Pancreas (tissue), 10 donors: ENCODE measurements around the gene ABCC8. TPM values are rescaled to one million over a fixed set of nuclear protein-coding genes. Genes with fewer than 3 reads are reported as not detected.

Source experiments
- ATAC-seq, 4 donors: fragments of 200-7000 bp; cut with Tn5 transposase; one replicate each; pipeline versions ENCODE4 v1.8.0 to v1.9.1; 2020; ENCODE audit warnings: mild to moderate bottlenecking in 4 of 4, moderate library complexity in 4 of 4
- DNase-seq, 6 donors: peaks; one replicate each; pipeline ENCODE4 v3.0.0-alpha.2; 2020
- FAIRE-seq: peaks from 2 replicates; lab custom pipeline; 2012; peaks lifted over from hg19 to GRCh38; lab: Jason Lieb, UNC
- H3K27ac ChIP-seq, 4 donors: fragments of 200-600 bp; sonication (generic); 1 replicate in 3 of 4; 2 replicates in 1 of 4; pipeline versions ENCODE4 v1.5.0 to v1.8.0; 2020
- H3K27me3 ChIP-seq, 4 donors: fragments of 200-600 bp; one replicate each; pipeline ENCODE4 v1.8.0; 2021
- H3K36me3 ChIP-seq, 3 donors: fragments of 200-600 bp; sonication (generic) in 1 of 3; one replicate each; pipeline versions ENCODE4 v1.5.0 to v1.8.0; 2020 to 2021
- H3K4me1 ChIP-seq, 3 donors: fragments of 200-600 bp; one replicate each; pipeline ENCODE4 v1.8.0; 2021
- H3K4me3 ChIP-seq, 4 donors: fragments of 200-600 bp; sonication (generic) in 2 of 4; one replicate each; pipeline versions ENCODE4 v1.5.0 to v1.8.0; 2020 to 2021
- H3K9me3 ChIP-seq, 4 donors: fragments of 200-600 bp; one replicate each; pipeline ENCODE4 v1.8.0; 2021
- CTCF ChIP-seq, 4 donors: fragments of 200-600 bp; sonication (generic) in 3 of 4; IDR thresholded peaks; one replicate each; pipeline versions ENCODE4 v1.5.0 to v1.8.0; 2021; ENCODE audit warnings: antibody characterized with exemption in 4 of 4
- WGBS, 2 donors: extraction: QIAGEN DNeasy Blood & Tissue Kit; methylation state at CpG; one replicate each; pipeline ENCODE4 v1.1.7; 2013; 5-methylcytosine and 5-hydroxymethylcytosine counted together
- intact Hi-C, 3 donors: fragments of 100-400 bp; cut with DNase I; formaldehyde crosslinking; loops; one replicate each; pipeline versions ENCODE4 v1.11.1 to v1.14.2; 2022
- polyA plus RNA-seq, 2 donors: library from polyadenylated mRNA; stranded (reverse); fragments of 200-250 nt; gene quantifications; one replicate each; pipeline ENCODE4 v1.2.3, GENCODE V29; 2013
- total RNA-seq, 6 donors: library from RNA; stranded (reverse); fragmentation: NEBNext Ultra II Directional in 4 of 6; extraction: Animal tissue kit (Norgen Biotek cat#: 25700) in 4 of 6; gene quantifications; one replicate each; pipeline versions ENCODE4 v1.2.1 to v1.2.4, GENCODE V29; 2021 to 2023
- donor health status: healthy with polysubstance abuse.
- donor health status: DM: no; HTN: no; CAD: no; lungs with moderate emphysema.
- donor health status: DM: no; HTN: no; CAD: no.
- donor health status: control.
- donor health status: control.
- donor health status: Bipolar disorder and iron deficiency.
- donor health status: DM: yes; HTN: yes; CAD: no.
- donor health status: DM: no; HTN: no; CAD: no.
- donor health status: DM: no; HTN: no; CAD: no.
- donor health status: DM: yes; HTN: yes; CAD: no.

The ABCC8 gene
- total and polyA plus RNA-seq, 8 donors, result 14.9 to 917 (median 53.2) TPM

GRCh38 chr11:17460406-17460805, 16.2 kb downstream of the ABCC8 start:
- intact Hi-C loops, result no loop called here
- Histone ChIP-seq H3K36me3 (no peaks in the 10 kb centered on the region), H3K27ac (no peak overlapping the region), H3K9me3 (no peaks in the 10 kb centered on the region), H3K4me1 (no peaks in the 10 kb centered on the region), H3K4me3 (no peak overlapping the region), H3K27me3 (no peaks in the 10 kb centered on the region)
- peak in 1 of 4 donors; percentile 27 for ATAC-seq
- 88 to 92% methylated on average over 12 of the region's 12 CpGs for WGBS, 2 donors
- TF ChIP-seq CTCF (IDR thresholded peaks at IDR 0.05), result no peak
- DNase-seq, result no peak
- FAIRE-seq, result no peak

GRCh38 chr11:17459236-17459896, 17.3 kb downstream of the ABCC8 start:
- H3K4me3 ChIP-seq, result no peak overlapping the region
- 59 to 67% methylated on average over 9 of the region's 9 CpGs for WGBS, 2 donors
- no peaks in the 10 kb centered on the region for H3K27me3 ChIP-seq
- TF ChIP-seq CTCF (IDR thresholded peaks at IDR 0.05), result no peak
- no peak for FAIRE-seq
- DNase-seq, result no peak
- ATAC-seq, result no peak
- no peaks in the 10 kb centered on the region for H3K36me3 ChIP-seq
- H3K9me3 ChIP-seq, result no peaks in the 10 kb centered on the region
- intact Hi-C loops, result no loop called here
- no peaks in the 10 kb centered on the region for H3K4me1 ChIP-seq
- H3K27ac ChIP-seq, result no peak overlapping the region

- Histone ChIP-seq H3K27me3 (no peaks in the 10 kb centered on the region), H3K9me3 (no peaks in the 10 kb centered on the region), H3K4me1 (no peaks in the 10 kb centered on the region), H3K36me3 (no peaks in the 10 kb centered on the region), H3K27ac (no peak overlapping the region), H3K4me3 (no peak overlapping the region)
- FAIRE-seq (no peak), DNase-seq (no peak), ATAC-seq (peak in 2 of 4 donors; percentile 31 to 36)
- TF ChIP-seq CTCF (IDR thresholded peaks at IDR 0.05), result no peak
- intact Hi-C loops, result no loop called here
- WGBS, 2 donors, result 52 to 60% methylated on average over 8 of the region's 8 CpGs
These were observed 18.4 kb downstream of the ABCC8 start for GRCh38 chr11:17458268-17458667.

- Histone ChIP-seq H3K36me3 (no peaks in the 10 kb centered on the region), H3K27me3 (no peaks in the 10 kb centered on the region), H3K4me3 (no peak overlapping the region), H3K27ac (no peak overlapping the region), H3K9me3 (no peaks in the 10 kb centered on the region), H3K4me1 (no peaks in the 10 kb centered on the region)
- WGBS, 2 donors, result 64 to 73% methylated on average over 8 of the region's 8 CpGs
- TF ChIP-seq CTCF (IDR thresholded peaks at IDR 0.05), result no peak
- DNase-seq (no peak), FAIRE-seq (no peak), ATAC-seq (peak in 2 of 4 donors; percentile 6 to 15)
- intact Hi-C loops, result no loop called here
These were observed 19.1 kb downstream of the ABCC8 start for GRCh38 chr11:17457396-17458173.

- H3K4me3 ChIP-seq, result no peak overlapping the region
- ATAC-seq (no peak), FAIRE-seq (no peak), DNase-seq (no peak)
- no peak overlapping the region for H3K27ac ChIP-seq
- no peaks in the 10 kb centered on the region for H3K4me1 ChIP-seq
- TF ChIP-seq CTCF (IDR thresholded peaks at IDR 0.05), result no peak
- WGBS, 2 donors, result 75 to 83% methylated on average over 2 of the region's 2 CpGs
- no peaks in the 10 kb centered on the region for H3K36me3 ChIP-seq
- H3K9me3 ChIP-seq, result no peaks in the 10 kb centered on the region
- no peaks in the 10 kb centered on the region for H3K27me3 ChIP-seq
- intact Hi-C loops, result no loop called here
These were observed 24.0 kb downstream of the ABCC8 start for GRCh38 chr11:17452668-17453067.
